Liver (tissue), 9 donors: ENCODE data around the gene MDM2. TPM values are rescaled to one million over a fixed set of nuclear protein-coding genes. Genes with fewer than 3 reads are reported as not detected.

Experiments used
- DNase-seq: peaks from one replicate; pipeline ENCODE4 v3.0.0-alpha.2; 2017; ENCODE audit warnings: low spot score
- H3K27ac ChIP-seq, 2 donors: one replicate each; pipeline ENCODE4 v1.7.0; 2013; ENCODE audit warnings: inconsistent platforms in 2 of 2, low read length in 2 of 2, control low read depth in 1 of 2, low read depth in 1 of 2, mild to moderate bottlenecking in 1 of 2
- H3K27me3 ChIP-seq, 4 donors: one replicate each; pipeline versions ENCODE4 v1.6.1 to v1.7.0; 2013; ENCODE audit warnings: low read length in 3 of 4, inconsistent platforms in 1 of 4, mild to moderate bottlenecking in 1 of 4, moderate library complexity in 1 of 4; ENCODE audit not compliant: control insufficient read depth in 4 of 4, insufficient read depth in 4 of 4
- H3K36me3 ChIP-seq, 4 donors: one replicate each; pipeline versions ENCODE4 v1.6.1 to v1.7.0; 2013; ENCODE audit warnings: low read length in 3 of 4, mild to moderate bottlenecking in 3 of 4, low read depth in 1 of 4, moderate library complexity in 1 of 4; ENCODE audit not compliant: control insufficient read depth in 4 of 4, insufficient read depth in 3 of 4
- H3K4me1 ChIP-seq, 4 donors: one replicate each; pipeline versions ENCODE4 v1.6.1 to v1.7.0; 2013; ENCODE audit warnings: low read length in 3 of 4, mild to moderate bottlenecking in 3 of 4, moderate library complexity in 1 of 4; ENCODE audit not compliant: control insufficient read depth in 4 of 4, insufficient read depth in 4 of 4
- H3K4me3 ChIP-seq, 3 donors: one replicate each; pipeline versions ENCODE4 v1.6.1 to v1.7.0; 2013; ENCODE audit warnings: low read length in 3 of 3, control low read depth in 1 of 3, low read depth in 1 of 3, mild to moderate bottlenecking in 1 of 3
- H3K9ac ChIP-seq, 2 donors: one replicate each; pipeline ENCODE4 v1.7.0; 2013; ENCODE audit warnings: low read length in 2 of 2, mild to moderate bottlenecking in 2 of 2, moderate library complexity in 2 of 2, control low read depth in 1 of 2, low read depth in 1 of 2
- H3K9me3 ChIP-seq, 4 donors: one replicate each; pipeline versions ENCODE4 v1.6.1 to v1.7.0; 2013; ENCODE audit warnings: low read length in 3 of 4; ENCODE audit not compliant: control insufficient read depth in 4 of 4
- CTCF ChIP-seq: fragments of 150-350 bp; IDR thresholded peaks from 2 replicates; pipeline ENCODE4 v1.5.1; 2017; ENCODE audit warnings: improper control_type of control experiment, low read depth, low read length; ENCODE audit not compliant: missing input control
- EGR1 ChIP-seq, 2 donors: IDR thresholded peaks; 2 replicates each; pipeline ENCODE4 v1.6.1; 2016 to 2018; ENCODE audit warnings: antibody characterized with exemption in 2 of 2, low read depth in 2 of 2
- FOXA1 ChIP-seq: IDR thresholded peaks from 2 replicates; pipeline ENCODE4 v1.6.1; 2016; ENCODE audit warnings: antibody characterized with exemption
- FOXA2 ChIP-seq: IDR thresholded peaks from 2 replicates; pipeline ENCODE4 v1.6.1; 2016; ENCODE audit warnings: antibody characterized with exemption
- GABPA ChIP-seq, 2 donors: IDR thresholded peaks in 1 of 2; conservative IDR thresholded peaks in 1 of 2; 2 replicates each; pipeline ENCODE4 v1.6.1; 2016; ENCODE audit warnings: antibody characterized with exemption in 2 of 2, mild to moderate bottlenecking in 1 of 2, moderate library complexity in 1 of 2
- HNF4A ChIP-seq, 2 donors: conservative IDR thresholded peaks; 2 replicates each; pipeline ENCODE4 v1.6.1; 2016; ENCODE audit warnings: antibody characterized with exemption in 2 of 2, mild to moderate bottlenecking in 2 of 2
- HNF4G ChIP-seq: IDR thresholded peaks from 2 replicates; pipeline ENCODE4 v1.6.1; 2016; ENCODE audit warnings: antibody characterized with exemption
- JUND ChIP-seq, 2 donors: IDR thresholded peaks; 2 replicates each; pipeline ENCODE4 v1.6.1; 2016; ENCODE audit warnings: antibody characterized with exemption in 2 of 2
- MAX ChIP-seq: IDR thresholded peaks from 2 replicates; pipeline ENCODE4 v1.6.1; 2016; ENCODE audit warnings: antibody characterized with exemption
- NR2F2 ChIP-seq: IDR thresholded peaks from 2 replicates; pipeline ENCODE4 v1.6.1; 2016; ENCODE audit warnings: antibody characterized with exemption
- RAD21 ChIP-seq, 2 donors: IDR thresholded peaks; 2 replicates each; pipeline ENCODE4 v1.6.1; 2016; ENCODE audit warnings: antibody characterized with exemption in 2 of 2, mild to moderate bottlenecking in 2 of 2
- REST ChIP-seq: IDR thresholded peaks from 2 replicates; pipeline ENCODE4 v1.6.1; 2016; ENCODE audit warnings: antibody characterized with exemption, mild to moderate bottlenecking
- RXRA ChIP-seq, 2 donors: IDR thresholded peaks; 2 replicates each; pipeline ENCODE4 v1.6.1; 2017 to 2018; ENCODE audit warnings: antibody characterized with exemption in 2 of 2, mild to moderate bottlenecking in 1 of 2
- SP1 ChIP-seq: IDR thresholded peaks from 2 replicates; pipeline ENCODE4 v1.6.1; 2018; ENCODE audit warnings: antibody characterized with exemption, mild to moderate bottlenecking
- TAF1 ChIP-seq: conservative IDR thresholded peaks from 2 replicates; pipeline ENCODE4 v1.6.1; 2016; ENCODE audit warnings: antibody characterized with exemption, mild to moderate bottlenecking
- YY1 ChIP-seq: IDR thresholded peaks from 2 replicates; pipeline ENCODE4 v1.6.1; 2016; ENCODE audit warnings: antibody characterized with exemption, mild to moderate bottlenecking
- WGBS: extraction: QIAGEN DNeasy Blood & Tissue Kit; methylation state at CpG from one replicate; pipeline ENCODE4 v1.1.7; 2013; 5-methylcytosine and 5-hydroxymethylcytosine counted together
- polyA plus RNA-seq, 2 donors: library from polyadenylated mRNA; stranded (reverse) in 1 of 2; unstranded in 1 of 2; fragments of 200-250 nt in 1 of 2; fragments of >200 nt in 1 of 2; fragmentation: Nextera tagmentation in 1 of 2; extraction: Ambion mirVana in 1 of 2; gene quantifications; one replicate each; pipeline versions ENCODE4 v1.2.1 to v1.2.3, GENCODE V29; 2013 to 2015
- total RNA-seq, 2 donors: library from RNA; depleted of rRNA; stranded (reverse); fragments of >200 nt; gene quantifications; one replicate each; pipeline ENCODE4 v1.2.3, GENCODE V29; 2014
- TF ChIP-seq, protein P1 (sequence below): IDR thresholded peaks from 2 replicates; pipeline ENCODE4 v1.6.1; 2016; ENCODE audit warnings: antibody characterized with exemption
- TF ChIP-seq, protein P2 (sequence below): IDR thresholded peaks from 2 replicates; pipeline ENCODE4 v1.6.1; 2016; ENCODE audit warnings: antibody characterized with exemption
- donor health status: healthy.
- donor health status: healthy.
- donor health status: healthy.
- donor health status: healthy.
- donor health status: healthy.

The MDM2 gene
- total and polyA plus RNA-seq, 4 donors, result 10.1 to 69.4 (median 36.9) TPM

DNA sequence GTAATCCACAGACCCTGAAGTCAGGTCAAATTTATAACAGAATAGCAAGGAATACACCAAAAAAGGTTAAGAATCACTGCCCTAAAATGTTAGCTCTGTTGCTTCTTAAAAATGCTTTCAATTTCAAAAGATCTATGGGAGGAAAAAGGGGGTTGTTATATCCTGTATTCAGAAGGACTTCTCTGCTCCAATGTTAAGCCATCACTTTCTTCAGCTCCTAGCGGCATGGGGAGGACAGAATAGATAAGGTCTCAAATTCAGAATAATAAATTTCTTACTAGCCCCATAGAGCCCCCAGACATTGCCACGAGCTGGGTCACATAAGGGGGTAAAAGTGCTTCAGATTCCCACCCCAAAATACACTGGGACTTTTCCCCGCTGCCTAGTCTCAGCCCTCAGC lies 75.2 kb downstream of the MDM2 start (continued):
- TF ChIP-seq, protein P1, sequence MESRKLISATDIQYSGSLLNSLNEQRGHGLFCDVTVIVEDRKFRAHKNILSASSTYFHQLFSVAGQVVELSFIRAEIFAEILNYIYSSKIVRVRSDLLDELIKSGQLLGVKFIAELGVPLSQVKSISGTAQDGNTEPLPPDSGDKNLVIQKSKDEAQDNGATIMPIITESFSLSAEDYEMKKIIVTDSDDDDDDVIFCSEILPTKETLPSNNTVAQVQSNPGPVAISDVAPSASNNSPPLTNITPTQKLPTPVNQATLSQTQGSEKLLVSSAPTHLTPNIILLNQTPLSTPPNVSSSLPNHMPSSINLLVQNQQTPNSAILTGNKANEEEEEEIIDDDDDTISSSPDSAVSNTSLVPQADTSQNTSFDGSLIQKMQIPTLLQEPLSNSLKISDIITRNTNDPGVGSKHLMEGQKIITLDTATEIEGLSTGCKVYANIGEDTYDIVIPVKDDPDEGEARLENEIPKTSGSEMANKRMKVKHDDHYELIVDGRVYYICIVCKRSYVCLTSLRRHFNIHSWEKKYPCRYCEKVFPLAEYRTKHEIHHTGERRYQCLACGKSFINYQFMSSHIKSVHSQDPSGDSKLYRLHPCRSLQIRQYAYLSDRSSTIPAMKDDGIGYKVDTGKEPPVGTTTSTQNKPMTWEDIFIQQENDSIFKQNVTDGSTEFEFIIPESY, result no peak
- TF ChIP-seq SP1 (no peak), JUND (IDR thresholded peaks at IDR 0.05) (no peak), MAX (no peak), HNF4A (conservative IDR thresholded peaks at IDR 0.05) (no peak), RAD21 (IDR thresholded peaks at IDR 0.05) (no peak), YY1 (no peak), FOXA1 (no peak)

DNA sequence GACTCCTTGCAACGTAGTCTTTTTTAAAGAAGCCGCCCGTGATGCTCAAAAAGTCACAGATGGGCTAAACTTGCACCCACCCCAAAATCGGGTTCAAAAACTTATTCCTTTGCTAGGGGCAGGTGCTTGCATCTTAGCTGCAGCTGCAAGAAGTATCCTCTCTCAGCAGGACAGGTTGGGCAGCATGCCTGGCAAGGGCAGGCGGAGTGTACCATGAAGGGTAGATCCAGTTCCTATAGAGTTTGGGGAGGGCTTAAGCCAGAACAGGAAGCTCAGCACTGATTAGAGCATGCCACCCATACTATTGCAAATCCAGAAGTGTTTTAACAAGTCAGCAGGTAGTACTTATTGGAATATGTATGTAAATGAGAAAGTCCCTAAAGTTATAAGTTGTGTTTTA lies 76.3 kb downstream of the MDM2 start:
- DNase-seq, result no peak
- Histone ChIP-seq H3K9ac (no peak overlapping the region), H3K4me1 (peaks cover 0 to 3% (median 2%) of the 10 kb centered on the region in 4 donors), H3K36me3 (peaks cover 2 to 17% (median 3%) of the 10 kb centered on the region in 4 donors), H3K27ac (no peak overlapping the region), H3K9me3 (no peaks in the 10 kb centered on the region), H3K27me3 (no peaks in the 10 kb centered on the region), H3K4me3 (no peak overlapping the region)
- WGBS, result 99% methylated on average over 5 of the region's 5 CpGs
- no peak for TF ChIP-seq FOXA2
- TF ChIP-seq GABPA (IDR thresholded peaks at IDR 0.05 in 1 of 2, conservative IDR thresholded peaks at IDR 0.05 in 1 of 2), result no peak
- TF ChIP-seq FOXA1, result no peak
- no peak for TF ChIP-seq RAD21 (IDR thresholded peaks at IDR 0.05)
- TF ChIP-seq REST, result no peak
- TF ChIP-seq HNF4A (conservative IDR thresholded peaks at IDR 0.05), result no peak
- no peak for TF ChIP-seq JUND (IDR thresholded peaks at IDR 0.05)
- no peak for TF ChIP-seq HNF4G
- TF ChIP-seq MAX, result no peak
- no peak for TF ChIP-seq YY1
- TF ChIP-seq, protein P2, sequence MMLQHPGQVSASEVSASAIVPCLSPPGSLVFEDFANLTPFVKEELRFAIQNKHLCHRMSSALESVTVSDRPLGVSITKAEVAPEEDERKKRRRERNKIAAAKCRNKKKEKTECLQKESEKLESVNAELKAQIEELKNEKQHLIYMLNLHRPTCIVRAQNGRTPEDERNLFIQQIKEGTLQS, result no peak
- TF ChIP-seq CTCF, result no peak
- no peak for TF ChIP-seq RXRA (IDR thresholded peaks at IDR 0.05)
- TF ChIP-seq EGR1 (IDR thresholded peaks at IDR 0.05; ENCODE audit: low read depth in 2 of 2), result no peak
- no peak for TF ChIP-seq NR2F2
- TF ChIP-seq, protein P1, result no peak
- TF ChIP-seq TAF1, result no peak
- no peak for TF ChIP-seq SP1
